IMR-90 (cell line): ENCODE data around the gene SLF2. TPM values are rescaled to one million over a fixed set of nuclear protein-coding genes. Genes with fewer than 3 reads are reported as not detected.

Experiments used
- ATAC-seq: fragments of 200-7000 bp; cut with Tn5 transposase; 2 replicates; pipeline ENCODE4 v1.9.1; 2020; ENCODE audit warnings: low read depth, mild to moderate bottlenecking, moderate library complexity
- BruUV-seq: library from RNA; stranded (reverse); fragments of 400-500 nt; replicated peaks from 2 replicates; lab custom pipeline; 2021; lab: Mats Ljungman, UMichigan
- CTCF ChIA-PET: fragments of 300-600 bp; formaldehyde crosslinking; extraction: SDS; loops from one replicate; lab custom pipeline; 2021; ENCODE audit warnings: antibody characterized with exemption; lab: Yijun Ruan, JAX
- POLR2A ChIA-PET: fragments of 300-600 bp; sonication (Branson Sonifier 250); formaldehyde crosslinking; loops from one replicate; lab custom pipeline; 2022; ENCODE audit warnings: antibody characterized with exemption; ENCODE audit not compliant: unreplicated experiment; lab: Charles Lee
- DNase-seq: peaks from one replicate; pipeline ENCODE4 v3.0.0; 2013
- H2AFZ ChIP-seq: replicated peaks from 2 replicates; pipeline ENCODE3; 2013; ENCODE audit warnings: low read length, mild to moderate bottlenecking; ENCODE audit not compliant: poor library complexity
- H2AK5ac ChIP-seq: 2 replicates; pipeline ENCODE4 v1.6.1; 2013; ENCODE audit warnings: low read depth, low read length, inconsistent platforms
- H2AK9ac ChIP-seq: replicated peaks from 2 replicates; pipeline ENCODE3; 2013; ENCODE audit warnings: mild to moderate bottlenecking, low read depth, low read length, moderate library complexity; ENCODE audit not compliant: poor library complexity
- H2BK120ac ChIP-seq: 2 replicates; pipeline ENCODE4 v1.6.1; 2013; ENCODE audit warnings: low read depth, low read length, inconsistent platforms
- H2BK15ac ChIP-seq: 3 replicates; pipeline ENCODE4 v1.6.1; 2013; ENCODE audit warnings: low read depth, low read length, inconsistent platforms
- H2BK20ac ChIP-seq: 2 replicates; pipeline ENCODE4 v1.6.1; 2013; ENCODE audit warnings: low read depth, mild to moderate bottlenecking, inconsistent platforms, low read length, moderate library complexity
- H2BK5ac ChIP-seq: 2 replicates; pipeline ENCODE4 v1.6.1; 2013; ENCODE audit warnings: mild to moderate bottlenecking, low read depth, low read length, inconsistent platforms; ENCODE audit not compliant: poor library complexity, severe bottlenecking
- H3K14ac ChIP-seq: replicated peaks from 2 replicates; pipeline ENCODE4 v1.6.1; 2013; ENCODE audit warnings: low read depth, low read length, inconsistent platforms
- H3K18ac ChIP-seq: 2 replicates; pipeline ENCODE4 v1.6.1; 2013; ENCODE audit warnings: low read depth, low read length, control low read depth
- H3K23ac ChIP-seq: 2 replicates; pipeline ENCODE4 v1.6.1; 2013; ENCODE audit warnings: low read depth, low read length, inconsistent platforms
- H3K27ac ChIP-seq: 2 replicates; pipeline ENCODE4 v1.5.1; 2013; ENCODE audit warnings: mild to moderate bottlenecking, control low read depth, low read length; ENCODE audit not compliant: insufficient read depth
- H3K27me3 ChIP-seq: 2 replicates; pipeline ENCODE4 v1.6.1; 2013; ENCODE audit warnings: low read length; ENCODE audit not compliant: control insufficient read depth, insufficient read depth
- H3K36me3 ChIP-seq: 2 replicates; pipeline ENCODE4 v1.6.1; 2013; ENCODE audit warnings: low read length, mixed read lengths; ENCODE audit not compliant: control insufficient read depth, insufficient read depth
- H3K4ac ChIP-seq: 2 replicates; pipeline ENCODE4 v1.6.1; 2013; ENCODE audit warnings: low read depth, low read length, inconsistent platforms
- H3K4me1 ChIP-seq: 2 replicates; pipeline ENCODE4 v1.6.1; 2013; ENCODE audit warnings: low read length, mixed read lengths; ENCODE audit not compliant: control insufficient read depth, insufficient read depth
- H3K4me2 ChIP-seq: 2 replicates; pipeline ENCODE4 v1.6.1; 2013; ENCODE audit warnings: low read depth, mild to moderate bottlenecking, control low read depth, low read length, moderate library complexity
- H3K4me3 ChIP-seq: 2 replicates; pipeline ENCODE4 v1.5.1; 2013; ENCODE audit warnings: low read depth, mild to moderate bottlenecking, control low read depth, low read length, moderate library complexity; ENCODE audit not compliant: insufficient read depth
- H3K56ac ChIP-seq: 2 replicates; pipeline ENCODE4 v1.6.1; 2013; ENCODE audit warnings: low read length, inconsistent platforms; ENCODE audit not compliant: insufficient read depth; ENCODE audit errors: extremely low read depth
- H3K79me1 ChIP-seq, 2 experiments: 2 replicates each; pipeline ENCODE4 v1.6.1; 2013; ENCODE audit warnings: low read length in 2 of 2, inconsistent platforms in 1 of 2, low read depth in 1 of 2
- H3K9ac ChIP-seq: 2 replicates; pipeline ENCODE4 v1.6.1; 2013; ENCODE audit warnings: low read depth, low read length, control low read depth
- H3K9me1 ChIP-seq: 2 replicates; pipeline ENCODE4 v1.6.1; 2013; ENCODE audit warnings: low read length, inconsistent platforms; ENCODE audit not compliant: insufficient read depth
- H3K9me3 ChIP-seq: 2 replicates; pipeline ENCODE4 v1.6.1; 2013; ENCODE audit warnings: low read length; ENCODE audit not compliant: control insufficient read depth, insufficient read depth
- H4K20me1 ChIP-seq: 2 replicates; pipeline ENCODE4 v1.6.1; 2013; ENCODE audit warnings: low read length, inconsistent platforms; ENCODE audit not compliant: insufficient read depth
- H4K5ac ChIP-seq: 2 replicates; pipeline ENCODE4 v1.6.1; 2013; ENCODE audit warnings: mild to moderate bottlenecking, low read depth, low read length, control low read depth
- H4K8ac ChIP-seq, 2 experiments: 2 replicates each; pipeline ENCODE4 v1.6.1; 2013; ENCODE audit warnings: low read depth in 2 of 2, low read length in 2 of 2, control low read depth in 1 of 2, inconsistent platforms in 1 of 2
- H4K91ac ChIP-seq: 2 replicates; pipeline ENCODE4 v1.6.1; 2013; ENCODE audit warnings: low read depth, low read length, inconsistent platforms; ENCODE audit not compliant: insufficient read depth
- BHLHE40 ChIP-seq: fragments of 150-350 bp; IDR thresholded peaks from 2 replicates; pipeline ENCODE4 v1.6.1; 2016; ENCODE audit warnings: mild to moderate bottlenecking, low read depth, low read length
- CEBPB ChIP-seq: IDR thresholded peaks from 2 replicates; pipeline ENCODE4 v1.6.1; 2012; ENCODE audit warnings: low read depth, low read length, improper control_type of control experiment
- CHD1 ChIP-seq: IDR thresholded peaks from 2 replicates; pipeline ENCODE4 v1.6.1; 2012; ENCODE audit warnings: low read depth, low read length, improper control_type of control experiment
- FOS ChIP-seq: fragments of 150-350 bp; IDR thresholded peaks from 2 replicates; pipeline ENCODE4 v1.6.1; 2016; ENCODE audit warnings: low read depth, low read length
- MAFK ChIP-seq: IDR thresholded peaks from 2 replicates; pipeline ENCODE4 v1.6.1; 2012; ENCODE audit warnings: low read depth, low read length, improper control_type of control experiment
- MAZ ChIP-seq: IDR thresholded peaks from 2 replicates; pipeline ENCODE4 v1.6.1; 2012; ENCODE audit warnings: low read depth, mild to moderate bottlenecking, low read length, improper control_type of control experiment, moderate library complexity, borderline replicate concordance
- MXI1 ChIP-seq: IDR thresholded peaks from 2 replicates; pipeline ENCODE4 v1.6.1; 2012; ENCODE audit warnings: low read depth, mild to moderate bottlenecking, low read length, moderate library complexity, borderline replicate concordance
- NFE2L2 ChIP-seq: fragments of 150-350 bp; IDR thresholded peaks from 2 replicates; pipeline ENCODE4 v1.6.1; 2016; ENCODE audit warnings: low read depth, mild to moderate bottlenecking, low read length
- POLR2A ChIP-seq: IDR thresholded peaks from 2 replicates; pipeline ENCODE4 v1.6.1; 2012; ENCODE audit warnings: mild to moderate bottlenecking, low read depth, low read length
- RAD21 ChIP-seq: IDR thresholded peaks from 2 replicates; pipeline ENCODE4 v1.6.1; 2012; ENCODE audit warnings: low read length, improper control_type of control experiment
- RFX5 ChIP-seq: IDR thresholded peaks from 2 replicates; pipeline ENCODE4 v1.8.0; 2012; ENCODE audit warnings: low read depth, mild to moderate bottlenecking, low read length, moderate library complexity
- SMC3 ChIP-seq: fragments of 150-350 bp; IDR thresholded peaks from 2 replicates; pipeline ENCODE4 v1.6.1; 2016; ENCODE audit warnings: low read depth, mild to moderate bottlenecking, antibody characterized with exemption, low read length, moderate library complexity
- WGBS, 2 experiments: methylation state at CpG; one replicate each; pipeline versions ENCODE4 v1.1.5 to v1.1.7; 2013; ENCODE audit warnings: missing lambda C conversion rate in 2 of 2; ENCODE audit not compliant: insufficient read length in 1 of 2; ENCODE audit errors: extremely low coverage in 2 of 2; 5-methylcytosine and 5-hydroxymethylcytosine counted together
- dilution Hi-C: fragments of 300-500 bp; cut with HindIII; formaldehyde crosslinking; loops from one replicate; pipeline ENCODE4 v1.14.3; 2018; ENCODE audit warnings: low sequenced_read_pairs; ENCODE audit not compliant: unreplicated experiment
- in situ Hi-C: fragments of 300-500 bp; cut with MboI; formaldehyde crosslinking; loops from 3 replicates; pipeline ENCODE4 v1.14.3; 2019; ENCODE audit warnings: low sequenced_read_pairs, inconsistent platforms, mixed read lengths
- intact Hi-C: fragments of 100-400 bp; cut with micrococcal nuclease; formaldehyde crosslinking; loops from 2 replicates; pipeline ENCODE4 v1.10.0; 2022
- polyA plus RNA-seq, 3 experiments: library from polyadenylated mRNA; depleted of rRNA; stranded (reverse); fragments of >200 nt; gene quantifications; 2 replicates each; pipeline ENCODE4 v1.2.3, GENCODE V29; 2012; ENCODE audit warnings: low replicate concordance in 1 of 3
- total RNA-seq: library from RNA; depleted of rRNA; stranded (reverse); fragments of >200 nt; gene quantifications from 2 replicates; pipeline ENCODE4 v1.2.3, GENCODE V29; 2012
- TF ChIP-seq, protein P1 (sequence below): conservative IDR thresholded peaks from 2 replicates; pipeline ENCODE4 v1.5.1; 2012; ENCODE audit warnings: mild to moderate bottlenecking, low read depth, low read length, improper control_type of control experiment
- TF ChIP-seq, protein P2 (sequence below): fragments of 150-350 bp; IDR thresholded peaks from 2 replicates; pipeline ENCODE4 v1.6.1; 2017; ENCODE audit warnings: mild to moderate bottlenecking, antibody characterized with exemption, low read length, low read depth
- TF ChIP-seq, protein P3 (sequence below): fragments of 150-350 bp; IDR thresholded peaks from 2 replicates; pipeline ENCODE4 v1.6.1; 2016; ENCODE audit warnings: low read depth, mild to moderate bottlenecking, low read length, moderate library complexity, borderline replicate concordance

Gene SLF2
- total and polyA plus RNA-seq, 2 of the 4 experiments (the other 2 are of a cell fraction) = 8.5 to 21.7 TPM

DNA sequence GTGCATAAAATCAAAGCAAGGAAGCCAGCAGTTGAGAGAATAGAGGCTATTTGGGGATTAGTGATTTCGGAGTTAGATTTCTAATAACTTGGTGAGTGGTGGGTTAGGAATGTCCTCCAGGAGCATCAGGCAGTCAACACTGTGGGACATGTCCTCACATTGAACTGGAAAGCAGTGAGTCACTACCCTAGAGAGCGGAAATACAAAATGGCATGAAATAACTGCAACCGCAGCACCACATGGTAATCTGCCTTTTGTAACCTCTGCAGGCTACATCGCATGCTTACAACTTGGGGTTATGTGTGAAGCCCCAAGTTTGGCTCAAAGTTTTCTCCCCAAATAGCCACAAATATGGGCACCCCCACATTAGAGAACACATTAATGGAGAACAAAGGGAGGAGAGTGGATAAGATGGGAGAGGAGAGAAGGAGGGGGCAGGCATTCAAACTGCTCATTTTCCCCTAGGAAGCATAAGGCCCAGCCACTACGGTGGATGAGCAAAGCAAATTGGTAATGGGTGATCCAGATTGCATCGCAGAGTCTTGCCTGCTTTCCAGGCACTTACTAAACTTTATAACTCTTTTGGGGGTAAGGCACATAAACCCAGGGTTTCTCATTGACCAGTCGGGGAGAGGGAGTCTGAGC is 22.0 kb upstream of the SLF2 start:
- peak overlapping the region; percentile 15 for H3K23ac ChIP-seq
- peak overlapping the region; percentile 72 for H2AFZ ChIP-seq
- DNase-seq = peak; percentile 98
- 20% methylated on average over 1 of the region's 7 CpGs; no CpG with 5 or more reads in 1 of the 2 experiments for WGBS, 2 experiments
- peak overlapping the region; percentile 72 for H3K27ac ChIP-seq
- intact Hi-C loops (no loop called here), in situ Hi-C loops (loop anchor here (25.0 kb wide), 1 partner anchor 553 kb away; the partner anchor contains the start of genes PKD2L1 and SCD), dilution Hi-C loops (no loop called here)
- H2AK5ac ChIP-seq = peak overlapping the region; percentile 99
- H4K20me1 ChIP-seq = no peaks in the 10 kb centered on the region
- peak overlapping the region; percentile 60 for H3K18ac ChIP-seq
- H3K36me3 ChIP-seq = no peaks in the 10 kb centered on the region
- peak overlapping the region; percentile 89 for H3K14ac ChIP-seq
- peak overlapping the region; percentile 35 for H4K5ac ChIP-seq
- peak overlapping the region; percentile 91 for H2AK9ac ChIP-seq
- H3K4me1 ChIP-seq = peaks cover 23% of the 10 kb centered on the region
- peak overlapping the region; percentile 98 for H2BK20ac ChIP-seq
- H3K56ac ChIP-seq = peak overlapping the region; percentile 85
- H4K8ac ChIP-seq = peak overlapping the region; percentile 46 to 91
- peaks cover 11% of the 10 kb centered on the region for H3K9me1 ChIP-seq
- no peaks in the 10 kb centered on the region for H3K27me3 ChIP-seq
- no peaks in the 10 kb centered on the region for H3K9me3 ChIP-seq
- H2BK5ac ChIP-seq = peak overlapping the region; percentile 93
- H3K4me3 ChIP-seq = no peak overlapping the region
- peak overlapping the region; percentile 94 for H2BK120ac ChIP-seq
- no TSS peak for BruUV-seq
- H3K4ac ChIP-seq = peak overlapping the region; percentile 95
- peak overlapping the region; percentile 59; the same call in 1 of the 2 replicates for H3K4me2 ChIP-seq
- POLR2A ChIA-PET = no interaction called here
- CTCF ChIA-PET = no interaction called here
- no peak overlapping the region for H3K9ac ChIP-seq
- H2BK15ac ChIP-seq = peak overlapping the region; percentile 93
- peaks cover 0 to 9% of the 10 kb centered on the region in 2 experiments; a peak in 2 of 4 replicates for H3K79me1 ChIP-seq
- peak; percentile 93 for ATAC-seq
- H4K91ac ChIP-seq = peak overlapping the region; percentile 91
- TF ChIP-seq BHLHE40 (peak; percentile 36), MAZ (peak; percentile 32; the same call in 1 of the 2 replicates), POLR2A (no peak), CHD1 (peak; percentile 46; the same call in 1 of the 2 replicates), NFE2L2 (no peak), MAFK (peak; percentile 69), SMC3 (no peak), RAD21 (0 out of 2 replicates have a peak, but pooled peaks have one; percentile 9), CEBPB (peak; percentile 83), MXI1 (peak; percentile 84), FOS (peak; percentile 97), RFX5 (no peak)
- TF ChIP-seq, protein P1, sequence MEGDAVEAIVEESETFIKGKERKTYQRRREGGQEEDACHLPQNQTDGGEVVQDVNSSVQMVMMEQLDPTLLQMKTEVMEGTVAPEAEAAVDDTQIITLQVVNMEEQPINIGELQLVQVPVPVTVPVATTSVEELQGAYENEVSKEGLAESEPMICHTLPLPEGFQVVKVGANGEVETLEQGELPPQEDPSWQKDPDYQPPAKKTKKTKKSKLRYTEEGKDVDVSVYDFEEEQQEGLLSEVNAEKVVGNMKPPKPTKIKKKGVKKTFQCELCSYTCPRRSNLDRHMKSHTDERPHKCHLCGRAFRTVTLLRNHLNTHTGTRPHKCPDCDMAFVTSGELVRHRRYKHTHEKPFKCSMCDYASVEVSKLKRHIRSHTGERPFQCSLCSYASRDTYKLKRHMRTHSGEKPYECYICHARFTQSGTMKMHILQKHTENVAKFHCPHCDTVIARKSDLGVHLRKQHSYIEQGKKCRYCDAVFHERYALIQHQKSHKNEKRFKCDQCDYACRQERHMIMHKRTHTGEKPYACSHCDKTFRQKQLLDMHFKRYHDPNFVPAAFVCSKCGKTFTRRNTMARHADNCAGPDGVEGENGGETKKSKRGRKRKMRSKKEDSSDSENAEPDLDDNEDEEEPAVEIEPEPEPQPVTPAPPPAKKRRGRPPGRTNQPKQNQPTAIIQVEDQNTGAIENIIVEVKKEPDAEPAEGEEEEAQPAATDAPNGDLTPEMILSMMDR = no peak
- TF ChIP-seq, protein P2, sequence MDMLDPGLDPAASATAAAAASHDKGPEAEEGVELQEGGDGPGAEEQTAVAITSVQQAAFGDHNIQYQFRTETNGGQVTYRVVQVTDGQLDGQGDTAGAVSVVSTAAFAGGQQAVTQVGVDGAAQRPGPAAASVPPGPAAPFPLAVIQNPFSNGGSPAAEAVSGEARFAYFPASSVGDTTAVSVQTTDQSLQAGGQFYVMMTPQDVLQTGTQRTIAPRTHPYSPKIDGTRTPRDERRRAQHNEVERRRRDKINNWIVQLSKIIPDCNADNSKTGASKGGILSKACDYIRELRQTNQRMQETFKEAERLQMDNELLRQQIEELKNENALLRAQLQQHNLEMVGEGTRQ = peak; percentile 70
- TF ChIP-seq, protein P3, sequence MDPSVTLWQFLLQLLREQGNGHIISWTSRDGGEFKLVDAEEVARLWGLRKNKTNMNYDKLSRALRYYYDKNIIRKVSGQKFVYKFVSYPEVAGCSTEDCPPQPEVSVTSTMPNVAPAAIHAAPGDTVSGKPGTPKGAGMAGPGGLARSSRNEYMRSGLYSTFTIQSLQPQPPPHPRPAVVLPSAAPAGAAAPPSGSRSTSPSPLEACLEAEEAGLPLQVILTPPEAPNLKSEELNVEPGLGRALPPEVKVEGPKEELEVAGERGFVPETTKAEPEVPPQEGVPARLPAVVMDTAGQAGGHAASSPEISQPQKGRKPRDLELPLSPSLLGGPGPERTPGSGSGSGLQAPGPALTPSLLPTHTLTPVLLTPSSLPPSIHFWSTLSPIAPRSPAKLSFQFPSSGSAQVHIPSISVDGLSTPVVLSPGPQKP = no peak
